ENCODE results near the gene GJC1. TPM values are rescaled to one million over a fixed set of nuclear protein-coding genes. Genes with fewer than 3 reads are reported as not detected.

Gene GJC1
- total and polyA plus RNA-seq, 2 donors (not counting 1 experiment from before 2014, with no cell fraction given) = 33.9 to 97.3 TPM

DNA sequence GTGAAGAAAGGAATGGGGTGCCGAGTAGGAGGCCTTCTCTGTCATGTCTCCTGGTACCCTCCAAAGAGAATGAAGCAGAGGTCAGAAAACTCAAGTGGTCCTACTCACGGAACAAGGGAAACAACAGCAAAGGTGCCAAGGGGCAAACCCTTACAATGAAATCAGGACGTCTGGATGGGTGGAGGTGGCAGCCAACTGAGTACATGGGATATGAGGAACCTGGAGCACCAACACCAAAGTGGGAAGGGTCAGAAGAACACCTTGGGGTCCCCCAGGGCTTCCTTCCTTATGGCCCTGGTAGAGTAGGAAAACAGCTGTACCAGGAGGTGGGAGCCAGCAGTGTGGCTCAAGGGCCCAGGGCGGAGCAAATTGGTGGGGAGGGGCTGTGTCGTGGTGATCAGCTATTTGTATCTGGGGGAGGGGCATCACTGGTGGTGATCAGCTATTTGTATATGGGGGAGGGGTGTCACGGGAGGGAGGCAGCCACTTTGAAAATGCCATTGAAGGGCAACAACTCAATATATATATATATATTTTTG lies 18.2 kb upstream of the GJC1 start:
- H2AFZ ChIP-seq (ENCODE audit: low read length) = no peak overlapping the region
- no peak for TF ChIP-seq EZH2 (IDR thresholded peaks at IDR 0.05; ENCODE audit: low read length, missing control alignments)
- TF ChIP-seq CTCF (conservative IDR thresholded peaks at IDR 0.05 in 1 of 2, IDR thresholded peaks at IDR 0.05 in 1 of 2; ENCODE audit: low read depth in 1 of 2, low read length in 2 of 2) = no peak
- no peak overlapping the region for H3K27ac ChIP-seq (ENCODE audit: insufficient read depth, low read length)
- no peaks in the 10 kb centered on the region for H4K20me1 ChIP-seq (ENCODE audit: control insufficient read depth, extremely low read depth, insufficient read depth, low read length)
- H3K4me3 ChIP-seq (replicated peaks in 1 of 4; ENCODE audit: control extremely low read depth in 1 of 4, insufficient read depth in 1 of 4, low read depth in 3 of 4, low read length in 4 of 4) = no peak overlapping the region
- no peak overlapping the region for H3K9ac ChIP-seq (ENCODE audit: insufficient read depth, low read length)
- peaks cover 10% of the 10 kb centered on the region for H3K36me3 ChIP-seq (ENCODE audit: control insufficient read depth, insufficient read depth, low read length)
- H3K9me3 ChIP-seq (ENCODE audit: control insufficient read depth, insufficient read depth, low read depth, low read length) = no peaks in the 10 kb centered on the region
- DNase-seq (ENCODE audit: low read depth in 2 of 2) = no peak
- no peak overlapping the region for H3K4me2 ChIP-seq (ENCODE audit: extremely low read depth, insufficient read depth, low read length)
- no peaks in the 10 kb centered on the region for H3K27me3 ChIP-seq (ENCODE audit: control insufficient read depth, insufficient read depth, low read length)
- H3K4me1 ChIP-seq (ENCODE audit: control insufficient read depth, extremely low read depth, insufficient read depth, low read length) = peaks cover 10% of the 10 kb centered on the region
- no peaks in the 10 kb centered on the region for H3K79me2 ChIP-seq (ENCODE audit: control insufficient read depth, insufficient read depth, low read length)

DNA sequence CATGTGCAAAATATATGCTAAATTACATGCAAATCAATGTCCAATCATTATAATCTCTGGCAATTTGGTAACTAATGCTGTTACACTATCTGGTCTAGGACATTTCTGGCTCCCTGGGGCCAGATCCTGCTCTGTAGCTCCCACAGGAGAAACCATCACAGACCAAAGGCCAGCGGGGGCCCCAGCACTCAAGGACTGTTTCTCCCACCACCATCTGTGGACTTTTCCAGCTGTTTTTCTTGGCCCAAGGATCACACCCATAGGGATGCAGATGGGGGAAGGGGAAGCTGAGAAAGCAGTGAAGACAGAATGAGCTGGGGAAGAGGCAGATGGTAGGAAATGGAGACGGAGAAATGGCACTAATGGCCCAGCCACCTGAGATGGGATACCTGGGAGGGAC lies 17.5 kb upstream of the GJC1 start, which contains the start of gene HIGD1B:
Gene HIGD1B (plus strand): TSS at position 298 of the 400 bp plus-strand sequence. CDS start 270 bp downstream, outside the sequence.
- H3K4me1 ChIP-seq (ENCODE audit: control insufficient read depth, extremely low read depth, insufficient read depth, low read length) = peaks cover 12% of the 10 kb centered on the region
- H3K9ac ChIP-seq (ENCODE audit: insufficient read depth, low read length) = no peak within 1 kb of the TSS
- no peak within 1 kb of the TSS for H3K4me2 ChIP-seq (ENCODE audit: extremely low read depth, insufficient read depth, low read length)
- no peak for DNase-seq (ENCODE audit: low read depth in 2 of 2)
- peaks cover 8% of the 10 kb centered on the region for H3K36me3 ChIP-seq (ENCODE audit: control insufficient read depth, insufficient read depth, low read length)
- H3K4me3 ChIP-seq (replicated peaks in 1 of 4; ENCODE audit: control extremely low read depth in 1 of 4, insufficient read depth in 1 of 4, low read depth in 3 of 4, low read length in 4 of 4) = no peak within 1 kb of the TSS
- no peak within 1 kb of the TSS for H3K27ac ChIP-seq (ENCODE audit: insufficient read depth, low read length)
- H3K27me3 ChIP-seq (ENCODE audit: control insufficient read depth, insufficient read depth, low read length) = no peaks in the 10 kb centered on the region
- no peaks in the 10 kb centered on the region for H3K79me2 ChIP-seq (ENCODE audit: control insufficient read depth, insufficient read depth, low read length)
- TF ChIP-seq CTCF (conservative IDR thresholded peaks at IDR 0.05 in 1 of 2, IDR thresholded peaks at IDR 0.05 in 1 of 2; ENCODE audit: low read depth in 1 of 2, low read length in 2 of 2) (no peak), EZH2 (IDR thresholded peaks at IDR 0.05; ENCODE audit: low read length, missing control alignments) (no peak)
- no peaks in the 10 kb centered on the region for H4K20me1 ChIP-seq (ENCODE audit: control insufficient read depth, extremely low read depth, insufficient read depth, low read length)
- H2AFZ ChIP-seq (ENCODE audit: low read length) = no peak within 1 kb of the TSS
- H3K9me3 ChIP-seq (ENCODE audit: control insufficient read depth, insufficient read depth, low read depth, low read length) = no peaks in the 10 kb centered on the region

DNA sequence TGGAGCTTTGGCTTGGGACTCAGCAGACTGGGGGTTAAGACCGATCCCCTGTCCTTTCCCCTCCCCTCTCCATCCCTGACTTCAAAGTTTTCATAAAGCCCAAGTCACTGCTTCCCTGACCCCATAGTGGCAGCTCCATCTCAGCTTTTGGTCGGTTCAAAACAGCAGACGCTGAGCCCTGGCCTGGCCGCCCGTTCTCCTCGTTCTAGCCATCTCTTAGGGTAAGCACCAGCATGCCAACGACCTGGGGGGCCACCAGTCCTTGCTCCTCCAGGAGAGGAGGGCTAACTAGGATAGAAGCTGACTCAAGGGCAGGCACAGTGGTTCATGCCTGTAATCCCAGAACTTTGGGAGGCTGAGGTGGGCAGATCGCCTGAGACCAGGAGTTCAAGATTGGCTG lies 16.1 kb upstream of the GJC1 start:
- Histone ChIP-seq H3K79me2 (ENCODE audit: control insufficient read depth, insufficient read depth, low read length) (no peaks in the 10 kb centered on the region), H3K4me2 (ENCODE audit: extremely low read depth, insufficient read depth, low read length) (no peak overlapping the region), H3K27ac (ENCODE audit: insufficient read depth, low read length) (no peak overlapping the region), H3K4me1 (ENCODE audit: control insufficient read depth, extremely low read depth, insufficient read depth, low read length) (peaks cover 15% of the 10 kb centered on the region), H4K20me1 (ENCODE audit: control insufficient read depth, extremely low read depth, insufficient read depth, low read length) (no peaks in the 10 kb centered on the region), H3K4me3 (replicated peaks in 1 of 4; ENCODE audit: control extremely low read depth in 1 of 4, insufficient read depth in 1 of 4, low read depth in 3 of 4, low read length in 4 of 4) (no peak overlapping the region), H3K36me3 (ENCODE audit: control insufficient read depth, insufficient read depth, low read length) (peaks cover 3% of the 10 kb centered on the region), H3K9ac (ENCODE audit: insufficient read depth, low read length) (no peak overlapping the region), H3K9me3 (ENCODE audit: control insufficient read depth, insufficient read depth, low read depth, low read length) (no peaks in the 10 kb centered on the region), H2AFZ (ENCODE audit: low read length) (no peak overlapping the region), H3K27me3 (ENCODE audit: control insufficient read depth, insufficient read depth, low read length) (no peaks in the 10 kb centered on the region)
- no peak for TF ChIP-seq EZH2 (IDR thresholded peaks at IDR 0.05; ENCODE audit: low read length, missing control alignments)
- TF ChIP-seq CTCF (conservative IDR thresholded peaks at IDR 0.05 in 1 of 2, IDR thresholded peaks at IDR 0.05 in 1 of 2; ENCODE audit: low read depth in 1 of 2, low read length in 2 of 2) = no peak
- DNase-seq (ENCODE audit: low read depth in 2 of 2) = no peak
